ENCODE results near the gene AP2S1. TPM values are rescaled to one million over a fixed set of nuclear protein-coding genes. Genes with fewer than 3 reads are reported as not detected.
A peak's percentile ranks its signal among the peaks of the same experiment; 100 is the strongest.
"Not testable (repeated sequence)": the region's sequence is repeated elsewhere in the genome, so short reads cannot be mapped to it uniquely, and the experiment has no call there.

The AP2S1 gene
- total RNA-seq, 2 donors from 2014 or later, result 114 to 116 TPM

DNA sequence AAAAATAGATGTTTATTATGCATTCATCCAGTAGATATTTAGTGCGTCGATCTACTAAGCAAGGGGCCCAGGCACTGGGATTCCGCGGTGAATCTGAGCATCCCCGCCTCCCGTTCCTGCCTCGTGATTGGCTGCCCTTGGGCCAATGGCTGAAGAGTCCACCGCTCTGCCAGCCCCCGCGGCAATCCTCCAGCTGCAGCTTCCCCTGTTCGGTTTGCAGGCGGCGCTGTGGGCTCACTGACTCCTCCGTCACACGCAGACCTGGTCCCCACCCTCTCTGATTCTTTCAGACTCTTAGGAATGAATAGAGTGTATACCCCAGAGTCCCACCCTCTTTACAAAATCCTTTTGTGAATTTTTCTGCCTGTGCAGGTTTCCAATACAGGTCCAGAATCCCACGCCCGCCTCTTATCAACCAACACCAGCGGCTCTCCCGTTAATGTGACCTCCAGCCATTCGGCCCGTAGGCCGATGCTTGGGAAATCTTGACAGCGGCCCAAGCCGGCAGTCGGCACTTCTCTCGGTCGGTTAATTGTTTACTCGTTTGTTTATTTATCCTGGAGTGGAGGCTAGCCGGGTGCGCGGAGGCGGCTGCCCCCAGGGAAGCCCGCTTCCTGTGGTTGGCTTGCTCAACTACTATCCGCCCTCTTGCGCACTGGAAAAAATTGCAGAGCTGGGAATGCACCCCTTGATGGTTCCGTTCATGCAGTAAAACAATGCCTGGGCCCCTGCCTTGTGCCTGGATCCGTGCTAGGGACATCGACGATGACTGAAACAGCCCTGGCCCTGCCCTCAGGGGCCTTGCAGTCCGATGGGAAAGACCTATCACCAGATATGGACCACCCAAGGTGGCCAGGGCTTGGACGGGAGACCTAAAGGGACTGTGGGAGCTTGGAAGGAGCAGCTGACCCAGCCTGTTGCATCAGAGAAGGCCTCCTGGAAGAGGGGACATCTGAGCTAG is 5.7 kb upstream of the AP2S1 start:
- DNase-seq (ENCODE audit: low spot score in 2 of 2), result peak; percentile 79 to 90
- Mint-ChIP-seq H3K36me3 (peaks cover 6 to 7% of the 10 kb centered on the region in 2 donors), H3K9me3 (peaks cover 4 to 5% of the 10 kb centered on the region in 2 donors), H3K27ac (peak overlapping the region; percentile 23 to 65)
- peak; percentile 70 to 71 for ATAC-seq

DNA sequence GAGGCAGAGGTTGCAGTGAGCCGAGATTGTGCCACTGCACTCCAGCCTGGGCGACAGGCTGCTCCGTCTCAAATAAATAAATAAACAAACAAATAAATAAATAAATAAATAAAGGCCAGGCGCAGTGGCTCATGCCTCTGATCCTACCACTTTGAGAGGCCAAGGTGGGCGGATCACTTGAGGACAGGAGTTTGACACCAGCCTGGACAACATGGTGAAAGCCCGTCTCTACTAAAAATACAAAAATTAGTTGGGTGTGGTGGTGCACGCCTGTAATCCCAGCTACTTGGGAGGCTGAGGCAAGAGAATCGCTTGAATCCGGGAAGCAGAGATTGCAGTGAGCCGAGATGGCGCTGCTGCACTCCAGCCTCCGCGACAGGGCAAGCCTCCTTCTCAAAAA is 4.1 kb upstream of the AP2S1 start:
- H3K36me3 Mint-ChIP-seq; DNase-seq (ENCODE audit: low spot score in 2 of 2); H3K9me3 Mint-ChIP-seq; ATAC-seq; H3K27ac Mint-ChIP-seq: not testable (repeated sequence)

DNA sequence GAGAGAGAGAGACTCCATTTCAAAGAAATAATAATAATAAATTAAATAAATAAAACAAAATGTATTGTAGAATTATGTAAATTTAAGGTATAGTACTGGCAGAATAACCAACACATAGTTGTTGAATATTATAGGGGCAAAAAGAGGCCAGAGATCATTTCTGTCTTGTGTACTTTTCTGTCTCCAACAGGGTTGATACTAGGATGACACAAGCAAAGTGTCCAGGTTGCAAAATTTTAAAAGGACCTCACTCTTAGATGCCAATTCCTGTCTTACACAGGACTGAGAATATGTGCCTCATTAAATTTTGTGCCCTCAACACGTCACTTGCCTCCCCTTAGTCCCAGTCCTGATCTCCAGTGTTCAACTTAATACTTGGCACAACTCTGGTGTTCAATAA is 2.2 kb upstream of the AP2S1 start:
- ATAC-seq (no peak), DNase-seq (ENCODE audit: low spot score in 2 of 2) (no peak)
- Mint-ChIP-seq H3K27ac (no peak overlapping the region), H3K9me3 (no peaks in the 10 kb centered on the region), H3K36me3 (peaks cover 0 to 10% of the 10 kb centered on the region in 2 donors)

DNA sequence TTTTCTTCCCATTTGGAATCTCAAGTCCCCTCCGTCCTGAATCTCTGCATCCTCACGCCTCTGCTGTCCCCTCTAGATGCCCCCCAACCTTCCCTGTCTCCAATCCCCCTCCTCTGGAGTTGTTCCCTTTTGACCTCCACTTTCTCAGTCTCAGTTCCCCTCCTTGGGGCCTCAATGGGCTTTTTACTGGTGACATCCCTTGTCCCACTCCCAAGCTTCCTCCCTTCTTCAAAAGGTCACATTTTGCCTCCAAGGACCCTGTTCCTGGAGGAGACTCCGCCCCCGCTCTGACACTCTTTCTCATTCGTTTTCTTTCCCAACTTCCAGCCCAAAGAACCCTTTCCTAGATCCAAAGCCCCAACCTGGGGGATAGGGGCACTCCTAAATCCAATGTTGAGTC is 1.0 kb downstream of the AP2S1 start:
- peak overlapping the region; percentile 82 to 93 for H3K27ac Mint-ChIP-seq
- DNase-seq (ENCODE audit: low spot score in 2 of 2) (no peak), ATAC-seq (no peak)
- no peaks in the 10 kb centered on the region for H3K9me3 Mint-ChIP-seq
- H3K36me3 Mint-ChIP-seq, result peaks cover 0 to 10% of the 10 kb centered on the region in 2 donors

DNA sequence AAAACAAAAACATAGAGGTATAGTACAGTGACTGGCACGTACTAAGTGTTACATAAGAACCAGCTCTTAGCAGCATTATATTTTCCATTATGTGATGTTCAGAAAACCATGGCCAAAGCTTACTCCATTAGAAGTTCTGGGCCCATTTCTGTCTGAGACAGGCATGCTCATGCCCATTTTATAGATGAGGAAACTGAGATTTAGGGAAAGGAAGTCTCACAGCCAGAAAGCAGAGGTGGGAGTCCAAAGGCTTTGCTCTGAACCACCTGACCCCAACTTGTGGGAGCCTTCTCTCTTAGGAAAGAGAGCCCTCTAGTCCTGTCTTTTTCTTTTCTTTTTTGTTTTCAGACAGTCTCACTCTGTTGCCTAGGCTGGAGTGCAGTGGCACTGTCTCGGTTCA is 2.3 kb downstream of the AP2S1 start:
- no peak for ATAC-seq
- no peak for DNase-seq (ENCODE audit: low spot score in 2 of 2)
- Mint-ChIP-seq H3K9me3 (no peaks in the 10 kb centered on the region), H3K36me3 (peaks cover 0 to 10% of the 10 kb centered on the region in 2 donors), H3K27ac (no peak overlapping the region)

DNA sequence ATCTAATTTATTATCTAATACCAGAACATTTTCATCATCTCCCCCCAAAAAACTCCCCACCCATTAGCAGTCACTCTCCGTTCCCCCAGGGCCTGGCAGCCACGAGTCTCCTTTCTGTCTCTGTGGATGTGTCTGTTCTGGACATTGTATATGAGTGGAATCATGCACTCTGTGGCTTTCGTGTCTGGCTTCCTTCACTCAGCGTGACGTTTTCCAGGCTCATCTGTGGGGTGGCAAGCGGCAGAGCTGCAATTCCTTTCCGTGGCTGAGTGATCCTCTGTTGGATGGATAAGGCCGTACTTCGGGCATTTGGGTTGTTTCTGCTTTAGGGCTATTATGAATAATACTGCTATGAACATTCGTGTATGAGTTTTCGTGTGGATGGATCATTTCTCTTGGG is 3.1 kb downstream of the AP2S1 start:
- H3K9me3 Mint-ChIP-seq, result no peaks in the 10 kb centered on the region
- ATAC-seq, result no peak
- peaks cover 0 to 10% of the 10 kb centered on the region in 2 donors for H3K36me3 Mint-ChIP-seq
- DNase-seq (ENCODE audit: low spot score in 2 of 2), result no peak
- peak overlapping the region in 1 of 2 donors; percentile 34 for H3K27ac Mint-ChIP-seq

DNA sequence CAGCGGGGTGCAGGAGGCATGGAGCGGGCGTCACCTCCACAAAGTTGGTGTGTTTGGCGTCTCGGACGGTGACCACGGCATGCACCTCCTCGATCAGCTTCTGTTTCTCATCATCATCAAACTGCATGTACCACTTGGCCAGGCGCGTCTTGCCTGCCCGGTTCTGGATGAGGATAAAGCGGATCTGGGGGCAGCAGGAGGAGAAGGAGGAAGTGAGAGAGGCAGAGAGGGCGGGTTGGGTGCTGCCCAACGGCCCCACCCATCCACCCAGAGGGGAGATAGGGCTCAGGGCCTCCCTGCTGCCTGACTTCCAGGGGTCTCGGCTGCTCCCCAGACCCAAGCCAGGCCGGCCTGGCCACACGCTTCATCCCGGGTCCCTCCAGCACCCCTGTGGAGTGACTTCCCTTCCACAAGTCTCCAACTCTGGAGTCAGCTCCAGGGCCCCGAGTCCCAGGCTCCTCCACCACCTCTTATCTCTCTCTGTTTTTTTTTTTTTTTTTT is 4.6 kb downstream of the AP2S1 start:
- H3K36me3 Mint-ChIP-seq, result peaks cover 0 to 10% of the 10 kb centered on the region in 2 donors
- ATAC-seq (no peak), DNase-seq (ENCODE audit: low spot score in 2 of 2) (no peak)
- H3K27ac Mint-ChIP-seq, result no peak overlapping the region
- no peaks in the 10 kb centered on the region for H3K9me3 Mint-ChIP-seq

DNA sequence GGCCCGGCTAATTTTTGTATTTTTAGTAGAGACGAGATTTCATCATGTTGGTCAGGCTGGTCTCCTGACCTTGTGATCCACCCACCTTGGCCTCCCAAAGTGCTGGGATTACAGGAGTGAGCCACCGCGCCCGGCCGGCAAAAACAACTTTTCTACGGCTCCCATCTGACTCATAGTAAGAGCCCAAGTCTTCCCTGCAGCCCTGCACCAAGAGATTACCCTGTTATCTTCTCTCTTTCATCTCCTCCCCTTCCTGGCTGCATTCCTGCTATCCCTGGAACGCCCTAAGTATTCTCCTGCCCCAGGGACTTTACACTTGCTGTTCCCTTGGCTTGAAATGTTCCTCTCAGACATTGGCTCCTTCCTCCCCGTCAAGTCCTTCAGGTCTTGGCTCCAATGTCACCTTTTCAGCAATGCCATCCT is 6.6 kb downstream of the AP2S1 start:
- no peak for ATAC-seq
- no peaks in the 10 kb centered on the region for H3K36me3 Mint-ChIP-seq

DNA sequence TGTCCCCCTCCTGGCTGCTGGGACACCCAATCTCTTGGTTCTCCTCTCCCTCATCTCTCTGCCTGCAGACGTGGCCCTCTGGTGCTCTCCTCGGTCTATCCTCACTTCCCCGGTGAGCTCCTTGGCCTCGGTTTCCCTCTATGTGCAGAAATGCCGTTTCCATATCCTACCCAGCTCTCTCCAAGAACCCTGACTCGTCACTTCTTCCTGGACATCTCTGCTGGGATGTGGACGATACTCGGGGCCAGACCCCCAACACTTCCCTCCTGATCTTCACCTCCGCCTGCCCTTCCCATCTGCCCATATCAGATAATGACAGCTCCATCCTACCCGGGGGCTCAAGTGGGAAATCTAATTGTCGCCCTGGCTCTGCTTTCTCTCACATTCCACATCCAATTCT is 7.9 kb downstream of the AP2S1 start:
- Mint-ChIP-seq H3K9me3 (no peaks in the 10 kb centered on the region), H3K27ac (peak overlapping the region in 1 of 2 donors; percentile 79), H3K36me3 (no peaks in the 10 kb centered on the region)
- no peak for ATAC-seq
- DNase-seq (ENCODE audit: low spot score in 2 of 2), result no peak

More for the DNA sequence above, 6.6 kb downstream of the AP2S1 start:
- no peak overlapping the region for H3K27ac Mint-ChIP-seq
- no peaks in the 10 kb centered on the region for H3K9me3 Mint-ChIP-seq
- no peak for DNase-seq (ENCODE audit: low spot score in 2 of 2)

DNA sequence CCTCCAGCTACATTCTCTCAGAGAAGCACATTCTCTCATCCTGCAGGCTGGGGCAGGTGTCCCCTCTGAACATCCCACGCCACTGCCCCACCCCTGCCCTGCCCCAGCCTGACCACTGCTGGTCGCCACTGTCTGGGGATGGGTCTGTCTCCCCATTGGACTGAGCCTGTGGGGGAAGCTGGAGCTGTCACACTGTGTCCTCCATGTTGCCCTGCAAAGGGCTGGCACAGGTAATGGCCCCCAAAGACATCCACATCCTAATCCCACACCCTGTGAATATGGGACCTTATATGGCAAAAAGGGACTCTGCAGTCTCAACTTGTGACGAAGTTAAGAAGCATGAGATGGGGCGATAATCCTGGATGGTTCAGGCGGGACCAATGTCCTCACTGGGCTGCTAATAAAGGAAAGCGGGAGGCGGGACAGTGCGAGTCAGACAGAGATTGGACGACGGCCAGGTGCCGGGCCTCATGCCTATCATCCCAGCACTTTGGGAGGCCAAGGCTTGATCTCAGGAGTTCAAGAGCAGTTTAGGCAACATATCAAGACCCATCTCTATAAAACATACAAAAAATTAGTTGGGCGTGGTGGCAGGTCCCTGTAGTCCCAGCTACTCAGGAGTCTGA is 9.1 kb downstream of the AP2S1 start:
- DNase-seq (ENCODE audit: low spot score in 2 of 2), result no peak
- no peaks in the 10 kb centered on the region for H3K36me3 Mint-ChIP-seq
- H3K27ac Mint-ChIP-seq, result peak overlapping the region in 1 of 2 donors; percentile 30
- ATAC-seq, result no peak
- no peaks in the 10 kb centered on the region for H3K9me3 Mint-ChIP-seq

DNA sequence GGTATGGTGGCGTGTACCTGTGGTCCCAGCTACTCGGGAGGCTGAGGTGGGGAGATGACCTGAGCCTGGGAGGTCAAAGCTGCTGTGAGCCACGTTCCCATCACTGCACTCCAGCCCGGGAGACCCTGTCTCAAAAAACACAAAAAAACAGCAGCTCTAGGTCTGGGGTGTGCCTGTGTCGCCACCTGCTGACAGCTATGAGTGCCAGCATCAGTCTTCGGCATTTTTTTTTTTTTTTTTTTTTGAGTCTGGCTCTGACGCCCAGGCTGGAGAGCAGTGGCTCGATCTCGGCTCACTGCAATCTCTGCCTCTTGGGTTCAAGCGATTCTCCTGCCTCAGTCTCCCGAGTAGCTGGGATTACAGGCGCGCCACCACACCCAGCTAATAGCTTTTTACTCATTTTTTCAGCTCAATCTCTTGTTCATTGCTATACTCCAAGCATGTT is 10.1 kb downstream of the AP2S1 start:
- H3K9me3 Mint-ChIP-seq, result no peaks in the 10 kb centered on the region
- H3K36me3 Mint-ChIP-seq, result no peaks in the 10 kb centered on the region
- ATAC-seq (peak; percentile 80 to 84), DNase-seq (ENCODE audit: low spot score in 2 of 2) (peak in 1 of 2 donors; percentile 38)
- H3K27ac Mint-ChIP-seq, result no peak overlapping the region

DNA sequence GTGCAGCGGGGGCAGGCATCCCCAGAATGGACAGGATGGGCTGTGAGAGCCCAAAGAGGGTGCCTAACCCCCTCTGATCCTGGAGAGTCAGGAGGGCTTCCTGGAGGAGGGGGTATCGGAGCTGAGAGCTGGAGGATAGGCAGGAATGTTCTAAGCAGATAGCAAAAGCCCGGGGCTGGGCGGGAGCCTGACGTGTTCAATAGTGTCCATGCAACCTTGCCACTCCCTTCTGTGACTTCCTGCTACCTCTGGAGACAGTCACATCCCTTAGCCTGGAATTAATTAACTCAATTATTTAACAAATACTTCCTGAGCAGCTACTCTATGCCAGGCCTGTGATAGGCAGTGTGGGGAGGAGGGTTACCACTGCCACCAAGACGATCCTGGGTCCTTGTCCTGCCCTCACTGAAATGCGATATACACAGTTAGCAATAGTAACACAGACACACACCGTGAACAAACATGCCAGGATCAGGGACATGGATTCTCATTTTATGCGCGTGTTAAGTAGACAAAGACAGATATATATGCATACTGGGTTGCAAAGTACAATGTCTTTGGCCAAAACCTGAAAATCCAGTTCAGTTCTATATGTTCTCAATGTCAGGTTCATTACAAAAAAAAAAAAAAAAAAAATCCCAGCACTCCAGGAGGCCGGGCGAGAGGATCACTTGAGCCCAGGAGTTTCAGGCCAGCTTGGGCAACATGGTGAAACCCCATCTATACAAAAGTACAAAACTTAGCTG is 10.7 kb downstream of the AP2S1 start:
- Mint-ChIP-seq H3K9me3 (no peaks in the 10 kb centered on the region), H3K27ac (no peak overlapping the region), H3K36me3 (no peaks in the 10 kb centered on the region)
- ATAC-seq (no peak), DNase-seq (ENCODE audit: low spot score in 2 of 2) (no peak)

DNA sequence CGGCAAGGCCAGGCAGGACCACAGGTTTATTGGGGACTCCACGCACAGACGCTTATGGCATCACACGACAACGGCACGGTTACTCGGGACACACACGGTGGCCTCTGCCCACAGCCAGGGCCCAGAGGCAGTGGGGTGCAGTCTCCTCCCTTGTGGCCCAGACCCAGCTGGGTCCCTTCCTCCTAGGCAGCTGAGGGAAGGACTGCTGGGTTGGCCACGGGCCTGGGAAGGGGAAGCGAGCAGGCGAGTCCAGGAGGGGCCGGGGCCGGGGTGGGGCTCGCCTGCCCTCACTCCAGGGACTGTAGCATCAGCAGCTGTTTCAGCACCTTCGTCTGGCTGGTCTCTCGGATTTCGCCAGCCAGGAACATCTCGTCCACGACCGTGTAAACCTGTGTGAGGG is 12.5 kb downstream of the AP2S1 start:
- DNase-seq (ENCODE audit: low spot score in 2 of 2) (no peak), ATAC-seq (no peak)
- Mint-ChIP-seq H3K27ac (no peak overlapping the region), H3K36me3 (no peaks in the 10 kb centered on the region), H3K9me3 (no peaks in the 10 kb centered on the region)

DNA sequence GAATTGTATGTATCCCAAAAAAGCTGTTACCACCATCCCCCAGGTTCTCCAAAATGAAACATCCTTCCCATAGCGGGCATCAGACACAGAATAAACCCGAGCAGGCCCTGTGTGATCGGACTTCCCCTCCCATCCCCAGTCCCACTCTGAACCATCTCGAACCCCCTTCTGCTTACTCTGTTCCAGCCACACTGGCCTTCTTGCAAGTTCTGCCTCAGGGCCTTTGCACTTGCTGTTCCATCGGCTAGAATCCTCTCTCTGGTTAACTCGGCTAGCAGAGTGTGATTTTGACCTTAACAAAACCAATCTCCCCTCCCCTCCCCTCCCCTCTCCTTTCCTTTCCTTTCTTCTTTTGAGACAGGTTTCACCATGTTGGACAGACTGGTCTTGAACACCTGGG is 15.7 kb downstream of the AP2S1 start:
- no peaks in the 10 kb centered on the region for H3K9me3 Mint-ChIP-seq

DNA sequence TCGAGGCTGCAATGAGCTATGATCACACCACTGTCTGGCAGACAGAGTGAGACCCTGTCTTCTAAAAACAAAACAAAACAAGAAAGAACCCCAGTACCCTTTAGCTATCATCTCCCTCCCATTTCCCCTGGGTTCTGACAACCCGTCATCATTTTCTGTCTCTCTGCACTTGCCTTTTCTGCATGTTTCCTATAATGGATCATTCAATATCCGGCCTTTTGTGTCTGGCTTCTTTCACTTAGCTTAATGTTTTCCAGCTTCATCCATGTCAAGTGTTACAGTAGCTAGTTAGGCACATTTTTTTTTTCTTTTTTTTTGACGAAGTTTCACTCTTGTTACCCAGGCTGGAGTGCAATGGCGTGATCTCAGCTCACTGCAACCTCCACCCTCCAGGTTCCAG is 16.5 kb downstream of the AP2S1 start:
- Mint-ChIP-seq H3K36me3 (no peaks in the 10 kb centered on the region), H3K9me3 (no peaks in the 10 kb centered on the region), H3K27ac (no peak overlapping the region)
- no peak for DNase-seq (ENCODE audit: low spot score in 2 of 2)
- no peak for ATAC-seq

More for the DNA sequence above, 15.7 kb downstream of the AP2S1 start:
- H3K27ac Mint-ChIP-seq, result no peak overlapping the region
- no peak for DNase-seq (ENCODE audit: low spot score in 2 of 2)
- no peak for ATAC-seq
- no peaks in the 10 kb centered on the region for H3K36me3 Mint-ChIP-seq

DNA sequence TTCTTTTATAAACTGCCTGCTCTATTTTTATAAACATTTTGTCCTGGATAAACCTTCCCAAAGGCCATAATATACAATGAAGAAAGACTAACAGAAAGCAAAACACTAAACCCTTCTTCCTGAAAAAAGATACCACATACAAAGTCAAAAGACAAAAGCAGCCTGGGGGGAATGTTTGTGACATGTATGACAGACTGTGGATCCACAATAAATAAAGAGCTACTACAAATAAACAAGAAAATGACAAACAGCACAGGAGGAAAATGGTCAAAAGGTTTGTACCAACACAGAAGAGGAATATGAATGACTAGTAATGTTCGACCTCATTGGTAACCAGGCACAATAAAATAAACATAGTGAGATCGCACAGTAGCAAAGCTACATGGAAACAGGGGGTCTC is 19.8 kb downstream of the AP2S1 start:
- H3K9me3 Mint-ChIP-seq, result no peaks in the 10 kb centered on the region
- ATAC-seq (no peak), DNase-seq (ENCODE audit: low spot score in 2 of 2) (no peak)
- no peak overlapping the region for H3K27ac Mint-ChIP-seq
- no peaks in the 10 kb centered on the region for H3K36me3 Mint-ChIP-seq

DNA sequence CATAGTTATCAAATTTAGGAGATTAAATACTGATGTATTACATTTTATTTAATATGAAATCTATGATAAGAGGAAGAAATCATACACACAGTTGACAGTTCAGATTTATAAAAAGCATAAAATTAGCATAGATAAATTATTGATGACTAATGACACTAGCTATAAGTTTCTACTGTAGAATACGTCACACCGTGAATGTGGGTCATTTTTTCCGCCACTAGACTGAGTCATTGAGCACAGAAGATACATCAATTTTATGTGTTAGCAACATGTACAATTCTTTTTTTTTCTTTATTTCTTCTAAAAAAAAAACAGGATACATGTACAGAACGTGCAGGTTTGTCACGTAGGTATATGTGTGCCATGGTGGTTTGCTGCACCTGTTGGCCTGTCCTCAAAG is 22.2 kb downstream of the AP2S1 start:
- no peaks in the 10 kb centered on the region for H3K36me3 Mint-ChIP-seq
- ATAC-seq (peak; percentile 40 to 81), DNase-seq (ENCODE audit: low spot score in 2 of 2) (no peak)
- no peaks in the 10 kb centered on the region for H3K9me3 Mint-ChIP-seq
- H3K27ac Mint-ChIP-seq, result no peak overlapping the region
